ENCODE measurements around the gene GNS. TPM values are rescaled to one million over a fixed set of nuclear protein-coding genes. Genes with fewer than 3 reads are reported as not detected.

GNS gene
- total RNA-seq, 2 experiments from 2014 or later: 8.7 to 10.0 TPM

DNA sequence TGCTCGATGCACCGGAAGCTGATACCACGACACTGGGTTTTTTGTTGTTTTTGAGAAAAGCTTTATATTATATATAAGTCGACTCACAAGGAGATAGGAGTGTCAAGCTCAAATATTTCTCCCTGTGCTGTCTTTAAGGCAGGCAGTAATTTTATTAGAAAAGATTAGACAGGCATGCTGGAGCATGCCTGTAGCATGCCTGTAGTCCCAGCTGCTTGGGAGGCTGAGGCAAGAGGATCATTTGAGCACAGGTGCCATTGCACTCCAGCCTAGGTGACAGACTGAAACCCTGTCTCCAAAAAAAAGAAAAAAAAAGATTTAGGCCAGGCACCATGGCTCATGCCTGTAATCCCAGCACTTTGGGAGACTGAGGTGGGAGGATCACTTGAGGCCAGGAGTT is 51.8 kb downstream of the GNS start:
- Mint-ChIP-seq H3K9me3 (no peaks in the 10 kb centered on the region), H3K27me3 (no peaks in the 10 kb centered on the region), H3K27ac (no peak overlapping the region), H3K36me3 (ENCODE audit: low read depth) (peaks cover 48% of the 10 kb centered on the region), H3K4me1 (ENCODE audit: low read depth) (peaks cover 21% of the 10 kb centered on the region), H3K4me3 (no peak overlapping the region)
- intact Hi-C loops (cut with DNase I, micrococcal nuclease): no loop called here
- ChIA-PET CTCF (interaction anchor here (1.1 to 2.1 kb wide), 2 partner anchors 10 to 158 kb away, joined by 3 to 12 read pairs; no protein-coding TSS in a partner anchor), POLR2A (interaction anchor here (1.0 to 1.8 kb wide), 3 partner anchors 9 to 158 kb away, joined by 3 to 6 read pairs (median 3); no protein-coding TSS in a partner anchor)
- TF ChIP-seq, protein P1, sequence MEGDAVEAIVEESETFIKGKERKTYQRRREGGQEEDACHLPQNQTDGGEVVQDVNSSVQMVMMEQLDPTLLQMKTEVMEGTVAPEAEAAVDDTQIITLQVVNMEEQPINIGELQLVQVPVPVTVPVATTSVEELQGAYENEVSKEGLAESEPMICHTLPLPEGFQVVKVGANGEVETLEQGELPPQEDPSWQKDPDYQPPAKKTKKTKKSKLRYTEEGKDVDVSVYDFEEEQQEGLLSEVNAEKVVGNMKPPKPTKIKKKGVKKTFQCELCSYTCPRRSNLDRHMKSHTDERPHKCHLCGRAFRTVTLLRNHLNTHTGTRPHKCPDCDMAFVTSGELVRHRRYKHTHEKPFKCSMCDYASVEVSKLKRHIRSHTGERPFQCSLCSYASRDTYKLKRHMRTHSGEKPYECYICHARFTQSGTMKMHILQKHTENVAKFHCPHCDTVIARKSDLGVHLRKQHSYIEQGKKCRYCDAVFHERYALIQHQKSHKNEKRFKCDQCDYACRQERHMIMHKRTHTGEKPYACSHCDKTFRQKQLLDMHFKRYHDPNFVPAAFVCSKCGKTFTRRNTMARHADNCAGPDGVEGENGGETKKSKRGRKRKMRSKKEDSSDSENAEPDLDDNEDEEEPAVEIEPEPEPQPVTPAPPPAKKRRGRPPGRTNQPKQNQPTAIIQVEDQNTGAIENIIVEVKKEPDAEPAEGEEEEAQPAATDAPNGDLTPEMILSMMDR (IDR thresholded peaks at IDR 0.05): no peak
- H3K4me1 ChIP-seq (ENCODE audit: insufficient read depth, low read length): peaks cover 3% of the 10 kb centered on the region
- H3K27me3 ChIP-seq (ENCODE audit: control insufficient read depth in 1 of 2, insufficient read depth in 2 of 2, low read length in 2 of 2): no peaks in the 10 kb centered on the region
- H3K36me3 ChIP-seq (ENCODE audit: insufficient read depth, low read length): peaks cover 11% of the 10 kb centered on the region
- no peak overlapping the region for H3K4me3 ChIP-seq (ENCODE audit: low read length)
- no peak overlapping the region for H3K27ac ChIP-seq (ENCODE audit: low read depth in 1 of 2, low read length in 2 of 2)
- no peaks in the 10 kb centered on the region for H3K9me3 ChIP-seq (ENCODE audit: control insufficient read depth in 1 of 2, insufficient read depth in 1 of 2, low read length in 2 of 2)
- ATAC-seq (ENCODE audit: poor library complexity) (no peak), DNase-seq (no peak)

DNA sequence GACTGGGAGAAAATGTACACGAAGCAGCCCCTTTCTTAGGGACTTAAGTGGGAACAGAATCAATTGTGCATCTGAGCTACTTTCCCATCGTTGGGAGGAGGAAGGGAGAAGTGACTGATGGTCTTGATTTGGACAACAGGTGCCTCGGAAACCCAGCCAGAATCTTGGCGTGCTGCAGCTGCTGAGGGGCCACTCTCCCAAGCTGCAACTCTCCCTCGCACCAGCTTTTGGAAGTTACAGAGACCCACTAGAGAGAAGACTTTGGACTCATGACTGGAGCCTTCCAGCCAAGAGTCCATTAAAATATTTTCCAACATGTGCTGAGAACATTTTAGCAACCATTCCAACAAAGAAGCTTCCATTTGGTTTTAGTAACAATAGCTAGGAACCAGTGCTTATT is 52.3 kb downstream of the GNS start:
- H3K9me3 ChIP-seq (ENCODE audit: control insufficient read depth in 1 of 2, insufficient read depth in 1 of 2, low read length in 2 of 2): no peaks in the 10 kb centered on the region
- H3K27ac Mint-ChIP-seq: peak overlapping the region; percentile 44
- TF ChIP-seq, protein P1 (IDR thresholded peaks at IDR 0.05): no peak
- no peaks in the 10 kb centered on the region for H3K27me3 ChIP-seq (ENCODE audit: control insufficient read depth in 1 of 2, insufficient read depth in 2 of 2, low read length in 2 of 2)
- H3K36me3 Mint-ChIP-seq (ENCODE audit: low read depth): peaks cover 53% of the 10 kb centered on the region
- intact Hi-C loops (cut with DNase I, micrococcal nuclease): no loop called here
- H3K4me1 Mint-ChIP-seq (ENCODE audit: low read depth): peaks cover 26% of the 10 kb centered on the region
- DNase-seq (no peak), ATAC-seq (ENCODE audit: poor library complexity) (no peak)
- no peaks in the 10 kb centered on the region for H3K27me3 Mint-ChIP-seq
- no peaks in the 10 kb centered on the region for H3K9me3 Mint-ChIP-seq
- H3K36me3 ChIP-seq (ENCODE audit: insufficient read depth, low read length): peaks cover 14% of the 10 kb centered on the region
- peaks cover 6% of the 10 kb centered on the region for H3K4me1 ChIP-seq (ENCODE audit: insufficient read depth, low read length)
- H3K27ac ChIP-seq (ENCODE audit: low read depth in 1 of 2, low read length in 2 of 2): no peak overlapping the region
- no peak overlapping the region for H3K4me3 ChIP-seq (ENCODE audit: low read length)
- POLR2A ChIA-PET: interaction anchor here (0.9 to 1.8 kb wide), 4 partner anchors 9 to 157 kb away, joined by 3 to 6 read pairs (median 3); no protein-coding TSS in a partner anchor
- CTCF ChIA-PET: interaction anchor here (1.1 to 2.1 kb wide), 2 partner anchors 9 to 157 kb away, joined by 3 to 12 read pairs; no protein-coding TSS in a partner anchor
- H3K4me3 Mint-ChIP-seq: no peak overlapping the region

DNA sequence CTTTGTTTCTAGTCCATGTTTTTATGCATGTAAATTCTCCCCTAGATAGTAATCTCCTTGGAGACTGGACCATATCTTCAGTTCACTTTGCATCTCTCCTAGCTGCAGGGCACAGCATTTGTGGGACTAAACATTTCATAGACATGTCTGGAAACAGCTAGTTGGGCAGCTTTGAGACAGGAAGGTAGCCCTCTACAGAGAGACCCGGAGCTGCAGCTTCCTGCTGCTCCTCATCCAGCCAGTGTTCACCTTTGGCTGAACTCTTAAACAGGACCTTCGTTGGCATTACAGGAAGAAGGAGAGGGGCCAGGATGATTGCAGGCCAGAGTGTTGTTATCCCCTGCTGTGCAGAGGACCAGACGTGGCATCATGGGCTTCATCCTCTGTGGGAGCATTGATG is 52.9 kb downstream of the GNS start:
- peaks cover 14% of the 10 kb centered on the region for H3K36me3 ChIP-seq (ENCODE audit: insufficient read depth, low read length)
- ChIA-PET CTCF (interaction anchor here (1.1 to 2.1 kb wide), 2 partner anchors 9 to 157 kb away, joined by 3 to 12 read pairs; no protein-coding TSS in a partner anchor), POLR2A (interaction anchor here (0.9 to 1.8 kb wide), 3 partner anchors 8 to 157 kb away, joined by 3 to 6 read pairs (median 3); no protein-coding TSS in a partner anchor)
- Mint-ChIP-seq H3K9me3 (no peaks in the 10 kb centered on the region), H3K36me3 (ENCODE audit: low read depth) (peaks cover 54% of the 10 kb centered on the region), H3K4me1 (ENCODE audit: low read depth) (peaks cover 30% of the 10 kb centered on the region), H3K4me3 (no peak overlapping the region), H3K27me3 (no peaks in the 10 kb centered on the region), H3K27ac (peak overlapping the region; percentile 44)
- H3K27ac ChIP-seq (ENCODE audit: low read depth in 1 of 2, low read length in 2 of 2): no peak overlapping the region
- ATAC-seq (ENCODE audit: poor library complexity) (no peak), DNase-seq (no peak)
- no peak overlapping the region for H3K4me3 ChIP-seq (ENCODE audit: low read length)
- intact Hi-C loops (cut with DNase I, micrococcal nuclease): no loop called here
- peaks cover 10% of the 10 kb centered on the region for H3K4me1 ChIP-seq (ENCODE audit: insufficient read depth, low read length)
- no peaks in the 10 kb centered on the region for H3K27me3 ChIP-seq (ENCODE audit: control insufficient read depth in 1 of 2, insufficient read depth in 2 of 2, low read length in 2 of 2)
- TF ChIP-seq, protein P1 (IDR thresholded peaks at IDR 0.05): no peak
- H3K9me3 ChIP-seq (ENCODE audit: control insufficient read depth in 1 of 2, insufficient read depth in 1 of 2, low read length in 2 of 2): no peaks in the 10 kb centered on the region

Data from CD4-positive, alpha-beta T cell (primary cell).